ENCODE measurements around the gene CALCOCO2. TPM values are rescaled to one million over a fixed set of nuclear protein-coding genes. Genes with fewer than 3 reads are reported as not detected.
"Not testable (repeated sequence)": the region's sequence is repeated elsewhere in the genome, so short reads cannot be mapped to it uniquely, and the experiment has no call there.

The CALCOCO2 gene
- total and polyA plus RNA-seq, 4 experiments from 2014 or later = 107 to 196 (median 143) TPM

- H3K27ac Mint-ChIP-seq = no peak overlapping the region
- no peak overlapping the region for H3K27ac ChIP-seq (ENCODE audit: low read depth, low read length)
- peaks cover 0 to 6% (median 4%) of the 10 kb centered on the region in 4 donors for H3K4me1 Mint-ChIP-seq
- H3K36me3 Mint-ChIP-seq = peaks cover 0 to under 1% of the 10 kb centered on the region in 2 donors
- intact Hi-C loops (cut with micrococcal nuclease) = no loop called here
- no peaks in the 10 kb centered on the region for H3K9me3 ChIP-seq (ENCODE audit: control insufficient read depth in 1 of 2, low read length in 2 of 2)
- peaks cover 13% of the 10 kb centered on the region in 2 donors for H3K27me3 Mint-ChIP-seq
- no peak overlapping the region for H3K4me3 Mint-ChIP-seq
- H3K4me1 ChIP-seq (ENCODE audit: insufficient read depth, low read length) = no peaks in the 10 kb centered on the region
- no peaks in the 10 kb centered on the region for H3K36me3 ChIP-seq (ENCODE audit: insufficient read depth, low read length)
- H3K27me3 ChIP-seq (ENCODE audit: insufficient read depth, low read length) = no peaks in the 10 kb centered on the region
- no peak overlapping the region for H3K4me3 ChIP-seq (ENCODE audit: low read length in 2 of 2)
- no peak for DNase-seq
- CTCF ChIA-PET (ENCODE audit: partially characterized antibody) = interaction anchor here (1.0 kb wide), 1 partner anchor 53 kb away, joined by 3 read pairs; no protein-coding TSS in a partner anchor
- POLR2A ChIA-PET (ENCODE audit: partially characterized antibody) = no interaction called here
- no peaks in the 10 kb centered on the region for H3K9me3 Mint-ChIP-seq
Observed at GRCh38 chr17:48825446-48826381, 5.1 kb upstream of the CALCOCO2 start.

- DNase-seq = no peak
- peaks cover 27 to 59% (median 47%) of the 10 kb centered on the region in 4 donors for H3K4me1 Mint-ChIP-seq
- Histone ChIP-seq H3K4me3 (ENCODE audit: low read length in 2 of 2) (peak overlapping the region; percentile 74 to 82), H3K27me3 (ENCODE audit: insufficient read depth, low read length) (no peaks in the 10 kb centered on the region), H3K4me1 (ENCODE audit: insufficient read depth, low read length) (peaks cover 52% of the 10 kb centered on the region), H3K27ac (ENCODE audit: low read depth, low read length) (peak overlapping the region; percentile 98), H3K9me3 (ENCODE audit: control insufficient read depth in 1 of 2, low read length in 2 of 2) (no peaks in the 10 kb centered on the region), H3K36me3 (ENCODE audit: insufficient read depth, low read length) (no peaks in the 10 kb centered on the region)
- H3K4me3 Mint-ChIP-seq = peak overlapping the region; percentile 96 to 99 (median 98)
- ChIA-PET CTCF (ENCODE audit: partially characterized antibody) (interaction anchor here (0.7 to 2.1 kb wide), 5 partner anchors 10 to 53 kb away, joined by 3 to 8 read pairs (median 3); no protein-coding TSS in a partner anchor), POLR2A (ENCODE audit: partially characterized antibody) (interaction anchor here (0.9 to 1.3 kb wide), 4 partner anchors 8 to 47 kb away, joined by 3 to 5 read pairs (median 3); no protein-coding TSS in a partner anchor)
- intact Hi-C loops (cut with micrococcal nuclease) = loop anchor here (2.0 to 10.0 kb wide), 3 partner anchors 15 to 889 kb away; partner anchors contain the start of genes PHB1, PNPO and TTLL6
- no peaks in the 10 kb centered on the region for H3K9me3 Mint-ChIP-seq
- peak overlapping the region; percentile 94 to 100 (median 98) for H3K27ac Mint-ChIP-seq
- H3K27me3 Mint-ChIP-seq = peaks cover 2 to 5% of the 10 kb centered on the region in 2 donors
- peaks cover 0 to 7% of the 10 kb centered on the region in 2 donors for H3K36me3 Mint-ChIP-seq
Observed at GRCh38 chr17:48831549-48831883, 681 bp downstream of the CALCOCO2 start.

GRCh38 chr17:48834973-48835372 is 4.1 kb downstream of the CALCOCO2 start:
- Histone ChIP-seq H3K36me3 (ENCODE audit: insufficient read depth, low read length) (no peaks in the 10 kb centered on the region), H3K4me1 (ENCODE audit: insufficient read depth, low read length) (peaks cover 86% of the 10 kb centered on the region), H3K27me3 (ENCODE audit: insufficient read depth, low read length) (no peaks in the 10 kb centered on the region), H3K4me3 (ENCODE audit: low read length in 2 of 2) (no peak overlapping the region), H3K9me3 (ENCODE audit: control insufficient read depth in 1 of 2, low read length in 2 of 2) (no peaks in the 10 kb centered on the region), H3K27ac (ENCODE audit: low read depth, low read length) (no peak overlapping the region)
- H3K9me3 Mint-ChIP-seq = no peaks in the 10 kb centered on the region
- no peak overlapping the region for H3K4me3 Mint-ChIP-seq
- intact Hi-C loops (cut with micrococcal nuclease) = loop anchor here (5.0 to 10.0 kb wide), 2 partner anchors 580 to 893 kb away; partner anchors contain the start of genes PHB1 and PNPO
- DNase-seq = no peak
- ChIA-PET POLR2A (ENCODE audit: partially characterized antibody) (interaction anchor here (1.0 to 2.1 kb wide), 2 partner anchors 10 to 19 kb away, joined by 3 to 8 read pairs; partner anchors contain the start of gene TTLL6), CTCF (ENCODE audit: partially characterized antibody) (interaction anchor here (1.4 to 4.7 kb wide), 4 partner anchors 16 to 49 kb away, joined by 4 to 27 read pairs (median 6); no protein-coding TSS in a partner anchor)
- peaks cover 0 to 7% of the 10 kb centered on the region in 2 donors for H3K36me3 Mint-ChIP-seq
- no peaks in the 10 kb centered on the region for H3K27me3 Mint-ChIP-seq
- H3K4me1 Mint-ChIP-seq = peaks cover 35 to 91% (median 68%) of the 10 kb centered on the region in 4 donors
- H3K27ac Mint-ChIP-seq = peak overlapping the region in 2 of 7 donors; percentile 3 to 13

- DNase-seq = peak in 2 of 5 donors; percentile 5 to 13
- Mint-ChIP-seq H3K4me1 (peaks cover 43 to 93% (median 73%) of the 10 kb centered on the region in 4 donors), H3K36me3 (peaks cover 0 to 4% of the 10 kb centered on the region in 2 donors), H3K4me3 (peak overlapping the region in 6 of 8 donors; percentile 12 to 67 (median 56)), H3K27me3 (no peaks in the 10 kb centered on the region), H3K9me3 (no peaks in the 10 kb centered on the region), H3K27ac (peak overlapping the region in 3 of 7 donors; percentile 5 to 72 (median 58))
- no peaks in the 10 kb centered on the region for H3K27me3 ChIP-seq (ENCODE audit: insufficient read depth, low read length)
- no peaks in the 10 kb centered on the region for H3K36me3 ChIP-seq (ENCODE audit: insufficient read depth, low read length)
- ChIA-PET POLR2A (ENCODE audit: partially characterized antibody) (interaction anchor here (1.0 to 2.1 kb wide), 2 partner anchors 9 to 20 kb away, joined by 3 to 8 read pairs; partner anchors contain the start of gene TTLL6), CTCF (ENCODE audit: partially characterized antibody) (interaction anchor here (1.0 to 4.7 kb wide), 8 partner anchors 12 to 48 kb away, joined by 3 to 27 read pairs (median 5); partner anchors contain the start of gene TTLL6)
- H3K9me3 ChIP-seq (ENCODE audit: control insufficient read depth in 1 of 2, low read length in 2 of 2) = no peaks in the 10 kb centered on the region
- H3K4me1 ChIP-seq (ENCODE audit: insufficient read depth, low read length) = peaks cover 96% of the 10 kb centered on the region
- intact Hi-C loops (cut with micrococcal nuclease) = loop anchor here (2.0 to 10.0 kb wide), 2 partner anchors 21 to 579 kb away; partner anchors contain the start of gene PHB1
- no peak overlapping the region for H3K27ac ChIP-seq (ENCODE audit: low read depth, low read length)
- no peak overlapping the region for H3K4me3 ChIP-seq (ENCODE audit: low read length in 2 of 2)
Observed at GRCh38 chr17:48835971-48836370, 5.1 kb downstream of the CALCOCO2 start.

- H3K9me3 ChIP-seq (ENCODE audit: control insufficient read depth in 1 of 2, low read length in 2 of 2); H3K27me3 ChIP-seq (ENCODE audit: insufficient read depth, low read length); H3K9me3 Mint-ChIP-seq; H3K36me3 ChIP-seq (ENCODE audit: insufficient read depth, low read length); POLR2A ChIA-PET (ENCODE audit: partially characterized antibody); H3K36me3 Mint-ChIP-seq; H3K27ac ChIP-seq (ENCODE audit: low read depth, low read length); H3K27me3 Mint-ChIP-seq: not testable (repeated sequence)
- Histone ChIP-seq H3K4me3 (ENCODE audit: low read length in 2 of 2) (peak overlapping the region in 1 of 2 donors; percentile 6), H3K4me1 (ENCODE audit: insufficient read depth, low read length) (peaks cover 99% of the 10 kb centered on the region)
- intact Hi-C loops (cut with micrococcal nuclease) = loop anchor here (2.0 to 10.0 kb wide), 2 partner anchors 23 to 577 kb away; partner anchors contain the start of gene PHB1
- CTCF ChIA-PET (ENCODE audit: partially characterized antibody) = interaction anchor here (1.0 to 4.7 kb wide), 2 partner anchors 21 to 42 kb away, joined by 3 to 27 read pairs; partner anchors contain the start of gene TTLL6
- Mint-ChIP-seq H3K4me3 (peak overlapping the region; percentile 78 to 94 (median 82)), H3K4me1 (peaks cover 47 to 93% (median 73%) of the 10 kb centered on the region in 4 donors), H3K27ac (peak overlapping the region; percentile 58 to 95 (median 87))
- DNase-seq = peak in 4 of 5 donors; percentile 63 to 76 (median 66)
Observed at GRCh38 chr17:48837458-48837857, 6.6 kb downstream of the CALCOCO2 start.

- Mint-ChIP-seq H3K27me3 (no peaks in the 10 kb centered on the region), H3K36me3 (peaks cover 12 to 19% of the 10 kb centered on the region in 2 donors), H3K9me3 (no peaks in the 10 kb centered on the region), H3K27ac (peak overlapping the region in 6 of 7 donors; percentile 36 to 97 (median 86)), H3K4me1 (peaks cover 37 to 73% (median 54%) of the 10 kb centered on the region in 4 donors), H3K4me3 (peak overlapping the region in 5 of 8 donors; percentile 14 to 89 (median 39))
- H3K36me3 ChIP-seq (ENCODE audit: insufficient read depth, low read length) = peaks cover 9% of the 10 kb centered on the region
- no peak overlapping the region for H3K4me3 ChIP-seq (ENCODE audit: low read length in 2 of 2)
- no peak overlapping the region for H3K27ac ChIP-seq (ENCODE audit: low read depth, low read length)
- intact Hi-C loops (cut with micrococcal nuclease) = no loop called here
- ChIA-PET CTCF (ENCODE audit: partially characterized antibody) (interaction anchor here (1.2 to 1.9 kb wide), 3 partner anchors 38 to 162 kb away, joined by 3 to 7 read pairs (median 7); no protein-coding TSS in a partner anchor), POLR2A (ENCODE audit: partially characterized antibody) (interaction anchor here (1.3 to 1.4 kb wide), 2 partner anchors 9 to 25 kb away, joined by 3 to 4 read pairs; partner anchors contain the start of gene CALCOCO2)
- DNase-seq = no peak
- no peaks in the 10 kb centered on the region for H3K27me3 ChIP-seq (ENCODE audit: insufficient read depth, low read length)
- H3K4me1 ChIP-seq (ENCODE audit: insufficient read depth, low read length) = peaks cover 70% of the 10 kb centered on the region
- H3K9me3 ChIP-seq (ENCODE audit: control insufficient read depth in 1 of 2, low read length in 2 of 2) = no peaks in the 10 kb centered on the region
Observed at GRCh38 chr17:48840441-48840840, 9.6 kb downstream of the CALCOCO2 start.

Data from CD4-positive, alpha-beta memory T cell (primary cell).